ENCODE results near the gene RGS16. TPM values are rescaled to one million over a fixed set of nuclear protein-coding genes. Genes with fewer than 3 reads are reported as not detected.

RGS16 gene
- total RNA-seq, 1 donor: 2.3 TPM

GRCh38 chr1:182574156-182574555 lies 30.0 kb downstream of the RGS16 start:
- DNase-seq (ENCODE audit: low read depth): no peak
- TF ChIP-seq CTCF (IDR thresholded peaks at IDR 0.05; ENCODE audit: insufficient read depth, low read length): no peak
- no peak overlapping the region for H3K4me3 ChIP-seq (ENCODE audit: low read depth, low read length)

GRCh38 chr1:182570611-182570970 lies 33.6 kb downstream of the RGS16 start:
- no peak for TF ChIP-seq CTCF (IDR thresholded peaks at IDR 0.05; ENCODE audit: insufficient read depth, low read length)
- no peak overlapping the region for H3K4me3 ChIP-seq (ENCODE audit: low read depth, low read length)
- DNase-seq (ENCODE audit: low read depth): no peak

- H3K4me3 ChIP-seq (ENCODE audit: low read depth, low read length): no peak overlapping the region
- DNase-seq (ENCODE audit: low read depth): no peak
- no peak for TF ChIP-seq CTCF (IDR thresholded peaks at IDR 0.05; ENCODE audit: insufficient read depth, low read length)
These were observed 34.1 kb downstream of the RGS16 start for GRCh38 chr1:182569939-182570610.

DNA sequence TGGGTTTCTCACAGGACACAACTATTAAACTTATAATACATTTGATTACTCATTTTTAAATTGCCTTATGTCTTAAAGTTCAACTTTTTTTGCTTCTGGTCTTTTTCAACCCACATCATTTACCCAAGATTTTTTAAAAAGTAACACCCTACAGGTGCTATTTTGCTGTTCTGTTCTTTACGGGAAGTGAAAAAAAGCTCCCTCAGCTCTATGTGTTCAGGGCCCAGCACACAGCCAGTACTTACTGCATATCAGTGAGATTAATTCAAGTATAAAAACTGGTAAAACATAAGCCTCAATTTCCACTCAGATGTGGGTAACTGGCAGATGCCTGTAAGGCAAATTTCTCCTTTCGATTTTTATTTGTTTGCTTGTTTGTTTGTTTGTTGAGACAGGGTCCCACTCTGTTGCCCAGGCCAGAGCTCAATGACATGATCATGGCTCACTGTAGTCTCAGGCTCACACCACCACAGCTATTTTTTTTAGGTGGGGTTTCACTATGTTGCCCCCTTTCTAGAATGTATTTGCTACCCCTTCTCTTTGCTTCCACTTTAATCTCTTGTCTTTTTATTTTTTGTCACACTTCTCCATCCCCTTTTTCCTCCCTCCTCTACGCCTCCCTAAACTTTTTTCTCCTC lies 35.4 kb downstream of the RGS16 start:
- no peak for DNase-seq (ENCODE audit: low read depth)
- H3K4me3 ChIP-seq (ENCODE audit: low read depth, low read length): no peak overlapping the region
- no peak for TF ChIP-seq CTCF (IDR thresholded peaks at IDR 0.05; ENCODE audit: insufficient read depth, low read length)

GRCh38 chr1:182567629-182568028 lies 36.6 kb downstream of the RGS16 start:
- H3K4me3 ChIP-seq (ENCODE audit: low read depth, low read length): no peak overlapping the region
- no peak for TF ChIP-seq CTCF (IDR thresholded peaks at IDR 0.05; ENCODE audit: insufficient read depth, low read length)
- DNase-seq (ENCODE audit: low read depth): no peak

DNA sequence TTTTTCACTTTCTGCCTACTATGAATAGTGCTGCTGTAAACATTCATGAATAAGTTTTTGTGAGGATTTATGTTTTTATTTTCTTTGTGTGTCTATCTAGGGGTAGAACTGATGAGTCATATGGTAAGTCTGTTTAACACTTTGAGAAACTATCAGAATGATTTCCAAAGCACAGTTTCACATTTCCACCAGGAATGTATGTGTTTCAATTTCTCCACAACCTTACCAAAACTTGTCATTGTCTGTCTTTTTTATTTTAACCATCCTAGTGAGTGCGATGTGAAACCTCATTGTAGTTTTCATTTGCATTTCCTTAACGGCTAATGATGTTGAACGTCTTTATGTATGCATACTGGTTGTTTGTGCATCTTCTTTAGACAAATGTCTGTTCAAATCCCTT lies 38.7 kb downstream of the RGS16 start:
- DNase-seq (ENCODE audit: low read depth): no peak
- TF ChIP-seq CTCF (IDR thresholded peaks at IDR 0.05; ENCODE audit: insufficient read depth, low read length): no peak
- H3K4me3 ChIP-seq (ENCODE audit: low read depth, low read length): no peak overlapping the region
